ENCODE data around the gene MATN1.

DNA sequence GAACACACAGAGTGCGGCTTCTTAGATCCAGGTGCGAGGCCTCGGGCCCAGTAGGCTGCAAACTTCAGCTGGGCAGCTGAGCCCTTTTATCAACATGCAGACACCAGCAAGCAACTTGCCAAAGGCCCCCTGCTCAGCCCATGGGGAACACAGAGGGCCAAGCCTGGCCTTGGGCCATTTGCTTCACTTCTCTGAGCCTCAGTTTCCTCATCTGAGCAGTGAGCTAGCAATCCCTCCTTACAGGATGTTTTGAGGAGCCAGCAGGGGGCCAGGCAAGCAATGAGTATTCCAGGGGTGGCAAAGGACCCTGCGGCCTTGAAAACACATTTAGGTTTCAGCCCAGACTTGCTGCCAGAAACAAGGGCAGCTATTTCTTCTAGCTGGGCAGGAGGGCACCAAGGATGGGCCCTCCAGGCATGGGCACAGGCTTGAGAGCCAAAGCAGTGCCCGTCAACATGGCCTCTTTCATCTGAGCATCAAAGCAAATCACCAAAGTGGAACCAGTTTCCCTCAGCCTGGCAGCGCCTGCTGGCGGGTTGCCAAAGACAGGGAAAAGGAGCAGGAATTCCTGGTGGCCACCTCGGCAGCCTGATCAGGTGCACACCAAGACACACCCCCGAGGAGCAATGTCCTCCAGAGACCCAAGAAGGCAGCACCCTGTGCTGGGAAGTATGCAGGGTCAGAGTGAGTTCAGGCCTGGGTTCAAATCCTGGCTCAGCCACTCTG is 1.4 kb downstream of the MATN1 start:
- TF ChIP-seq, protein P1, sequence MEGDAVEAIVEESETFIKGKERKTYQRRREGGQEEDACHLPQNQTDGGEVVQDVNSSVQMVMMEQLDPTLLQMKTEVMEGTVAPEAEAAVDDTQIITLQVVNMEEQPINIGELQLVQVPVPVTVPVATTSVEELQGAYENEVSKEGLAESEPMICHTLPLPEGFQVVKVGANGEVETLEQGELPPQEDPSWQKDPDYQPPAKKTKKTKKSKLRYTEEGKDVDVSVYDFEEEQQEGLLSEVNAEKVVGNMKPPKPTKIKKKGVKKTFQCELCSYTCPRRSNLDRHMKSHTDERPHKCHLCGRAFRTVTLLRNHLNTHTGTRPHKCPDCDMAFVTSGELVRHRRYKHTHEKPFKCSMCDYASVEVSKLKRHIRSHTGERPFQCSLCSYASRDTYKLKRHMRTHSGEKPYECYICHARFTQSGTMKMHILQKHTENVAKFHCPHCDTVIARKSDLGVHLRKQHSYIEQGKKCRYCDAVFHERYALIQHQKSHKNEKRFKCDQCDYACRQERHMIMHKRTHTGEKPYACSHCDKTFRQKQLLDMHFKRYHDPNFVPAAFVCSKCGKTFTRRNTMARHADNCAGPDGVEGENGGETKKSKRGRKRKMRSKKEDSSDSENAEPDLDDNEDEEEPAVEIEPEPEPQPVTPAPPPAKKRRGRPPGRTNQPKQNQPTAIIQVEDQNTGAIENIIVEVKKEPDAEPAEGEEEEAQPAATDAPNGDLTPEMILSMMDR (IDR thresholded peaks at IDR 0.05) = no peak
- no peak for TF ChIP-seq EP300 (IDR thresholded peaks at IDR 0.05)
